WTC11 (cell line): ENCODE measurements around the gene PRR20G. TPM values are rescaled to one million over a fixed set of nuclear protein-coding genes. Genes with fewer than 3 reads are reported as not detected.

Experiments
- ATAC-seq: fragments of 200-7000 bp; cut with Tn5 transposase; 2 replicates; pipeline ENCODE4 v1.10.0; 2021; ENCODE audit warnings: mild to moderate bottlenecking, moderate library complexity
- CTCF ChIA-PET: fragments of 300-600 bp; sonication (Branson Sonifier 250); formaldehyde crosslinking; loops from one replicate; lab custom pipeline; 2021; ENCODE audit warnings: antibody characterized with exemption; lab: Charles Lee
- POLR2A ChIA-PET: fragments of 350-600 bp; sonication (Branson Sonifier 250); formaldehyde crosslinking; loops from one replicate; lab custom pipeline; 2021; ENCODE audit warnings: antibody characterized with exemption; lab: Charles Lee
- DNase-seq: peaks from one replicate; pipeline ENCODE4 v3.0.0; 2021; ENCODE audit warnings: low spot score
- H3K27ac Mint-ChIP-seq: 2 replicates; pipeline ENCODE4 v1.8.0; 2021; ENCODE audit warnings: mixed read lengths
- H3K27me3 Mint-ChIP-seq: 2 replicates; pipeline ENCODE4 v1.8.0; 2021; ENCODE audit warnings: low read depth, mild to moderate bottlenecking, moderate library complexity, mixed read lengths
- H3K36me3 Mint-ChIP-seq: 2 replicates; pipeline ENCODE4 v1.8.0; 2021; ENCODE audit warnings: mixed read lengths
- H3K4me1 Mint-ChIP-seq: 2 replicates; pipeline ENCODE4 v1.8.0; 2022; ENCODE audit warnings: mixed read lengths
- H3K4me3 Mint-ChIP-seq: 2 replicates; pipeline ENCODE4 v1.8.0; 2021; ENCODE audit warnings: mild to moderate bottlenecking, moderate library complexity, mixed read lengths
- H3K9me3 Mint-ChIP-seq: 2 replicates; pipeline ENCODE4 v1.8.0; 2021; ENCODE audit warnings: mixed read lengths
- ATF1 ChIP-seq: sonication (generic); formaldehyde crosslinking; IDR thresholded peaks from 2 replicates; pipeline ENCODE4 v1.8.1; 2023; ENCODE audit warnings: mild to moderate bottlenecking, moderate library complexity, missing genetic modification reagents
- CREB1 ChIP-seq: sonication (generic); formaldehyde crosslinking; IDR thresholded peaks from 2 replicates; pipeline ENCODE4 v1.8.0; 2023; ENCODE audit warnings: mild to moderate bottlenecking, missing genetic modification reagents
- ETV6 ChIP-seq: sonication (generic); formaldehyde crosslinking; IDR thresholded peaks from 2 replicates; pipeline ENCODE4 v1.8.1; 2022; ENCODE audit warnings: mild to moderate bottlenecking, missing genetic modification reagents
- FOXJ3 ChIP-seq: sonication (generic); formaldehyde crosslinking; IDR thresholded peaks from 2 replicates; pipeline ENCODE4 v1.9.0; 2021; ENCODE audit warnings: missing genetic modification reagents, mild to moderate bottlenecking, borderline replicate concordance
- GABPB1 ChIP-seq: sonication (generic); formaldehyde crosslinking; IDR thresholded peaks from 2 replicates; pipeline ENCODE4 v1.8.1; 2023; ENCODE audit warnings: mild to moderate bottlenecking, missing genetic modification reagents
- GTF2I ChIP-seq: fragments of 250-450 bp; sonication (Bioruptor Pico); conservative IDR thresholded peaks from 2 replicates; pipeline ENCODE4 v1.4.0; 2021; ENCODE audit warnings: mild to moderate bottlenecking
- IRF2 ChIP-seq: sonication (generic); formaldehyde crosslinking; IDR thresholded peaks from 2 replicates; pipeline ENCODE4 v1.8.0; 2022; ENCODE audit warnings: low read depth, missing genetic modification reagents, borderline replicate concordance
- KAT7 ChIP-seq: sonication (generic); formaldehyde crosslinking; IDR thresholded peaks from 2 replicates; pipeline ENCODE4 v1.8.1; 2023; ENCODE audit warnings: missing genetic modification reagents, mild to moderate bottlenecking, borderline replicate concordance
- NR2C2 ChIP-seq: sonication (generic); formaldehyde crosslinking; IDR thresholded peaks from 2 replicates; pipeline ENCODE4 v1.8.0; 2022; ENCODE audit warnings: mild to moderate bottlenecking, missing genetic modification reagents
- NR3C1 ChIP-seq: sonication (generic); formaldehyde crosslinking; conservative IDR thresholded peaks from 2 replicates; pipeline ENCODE4 v1.8.1; 2023; ENCODE audit warnings: low read depth, mild to moderate bottlenecking, missing genetic modification reagents
- PRRX2 ChIP-seq: fragments of 250-450 bp; sonication (Bioruptor Pico); IDR thresholded peaks from 2 replicates; pipeline ENCODE4 v1.8.0; 2021; ENCODE audit warnings: mild to moderate bottlenecking
- SMAD4 ChIP-seq: sonication (generic); formaldehyde crosslinking; IDR thresholded peaks from 2 replicates; pipeline ENCODE4 v1.8.0; 2022; ENCODE audit warnings: mild to moderate bottlenecking, missing genetic modification reagents
- ZBTB43 ChIP-seq: sonication (generic); formaldehyde crosslinking; IDR thresholded peaks from 2 replicates; pipeline ENCODE4 v1.8.1; 2023; ENCODE audit warnings: mild to moderate bottlenecking, missing genetic modification reagents
- ZNF416 ChIP-seq: fragments of 250-450 bp; sonication (Bioruptor Pico); IDR thresholded peaks from 2 replicates; pipeline ENCODE4 v1.9.0; 2021; ENCODE audit warnings: mild to moderate bottlenecking, inconsistent platforms
- ZNF512 ChIP-seq: sonication (generic); formaldehyde crosslinking; IDR thresholded peaks from 2 replicates; pipeline ENCODE4 v1.8.1; 2022; ENCODE audit warnings: missing genetic modification reagents, borderline replicate concordance
- ZSCAN18 ChIP-seq: fragments of 250-450 bp; sonication (Bioruptor Pico); IDR thresholded peaks from 2 replicates; pipeline ENCODE4 v2.1.2; 2022; ENCODE audit warnings: mild to moderate bottlenecking, moderate library complexity
- total RNA-seq: library from RNA; stranded (reverse); gene quantifications from 3 replicates; pipeline ENCODE4 v1.2.3, GENCODE V29; 2021
- TF ChIP-seq, protein P1 (sequence below): sonication (generic); formaldehyde crosslinking; IDR thresholded peaks from 2 replicates; pipeline ENCODE4 v1.8.1; 2023; ENCODE audit warnings: mild to moderate bottlenecking, missing genetic modification reagents, moderate library complexity
- TF ChIP-seq, protein P2 (sequence below): sonication (generic); formaldehyde crosslinking; IDR thresholded peaks from 2 replicates; pipeline ENCODE4 v1.8.1; 2022; ENCODE audit warnings: low read depth, missing genetic modification reagents, borderline replicate concordance
- TF ChIP-seq, protein P3 (sequence below): sonication (generic); formaldehyde crosslinking; IDR thresholded peaks from 2 replicates; pipeline ENCODE4 v1.8.0; 2022; ENCODE audit warnings: mild to moderate bottlenecking, missing genetic modification reagents
- TF ChIP-seq, protein P4 (sequence below): sonication (generic); formaldehyde crosslinking; IDR thresholded peaks from 2 replicates; pipeline ENCODE4 v1.8.0; 2022; ENCODE audit warnings: mild to moderate bottlenecking, missing genetic modification reagents

Gene PRR20G
- total RNA-seq, 1 experiment from 2014 or later, result not detected

- no peak for TF ChIP-seq NR2C2 (CRISPR knock-in tag)
Measured at GRCh38 chr3:127276396-127276795, 11.4 kb downstream of the PRR20G start (continued).

DNA sequence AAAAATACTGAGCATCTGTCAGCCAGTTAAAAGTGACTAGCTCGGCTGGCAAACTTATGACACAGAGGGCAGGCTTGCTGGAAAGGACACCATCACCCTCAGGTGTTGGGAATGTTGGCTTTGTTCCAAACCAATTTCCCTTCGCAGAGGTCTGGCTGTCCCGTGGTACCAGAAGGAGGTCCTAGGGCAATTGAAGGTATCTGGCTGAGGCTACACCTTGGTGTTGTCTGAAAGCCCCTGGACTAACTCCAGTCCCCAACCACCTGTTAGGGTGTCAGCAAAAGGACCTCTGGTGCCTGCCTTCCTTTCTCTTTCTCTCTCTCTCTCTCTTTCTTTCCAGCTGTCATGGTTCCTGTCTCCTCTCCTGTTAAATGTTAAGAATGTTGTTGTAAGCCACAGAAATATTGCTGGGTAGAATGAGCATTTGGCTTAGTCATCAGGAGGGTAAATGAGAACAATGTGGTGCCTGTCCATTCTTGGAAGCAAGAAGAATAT, 12.5 kb downstream of the PRR20G start:
- ChIA-PET POLR2A (no interaction called here), CTCF (no interaction called here)
- H3K27me3 Mint-ChIP-seq, result peaks cover 2% of the 10 kb centered on the region
- DNase-seq (no peak), ATAC-seq (no peak)
- peaks cover 27% of the 10 kb centered on the region for H3K36me3 Mint-ChIP-seq
- TF ChIP-seq ZBTB43, result no peak
- no peak for TF ChIP-seq NR3C1
- no peak for TF ChIP-seq ETV6 (CRISPR knock-in tag)
- TF ChIP-seq, protein P1, sequence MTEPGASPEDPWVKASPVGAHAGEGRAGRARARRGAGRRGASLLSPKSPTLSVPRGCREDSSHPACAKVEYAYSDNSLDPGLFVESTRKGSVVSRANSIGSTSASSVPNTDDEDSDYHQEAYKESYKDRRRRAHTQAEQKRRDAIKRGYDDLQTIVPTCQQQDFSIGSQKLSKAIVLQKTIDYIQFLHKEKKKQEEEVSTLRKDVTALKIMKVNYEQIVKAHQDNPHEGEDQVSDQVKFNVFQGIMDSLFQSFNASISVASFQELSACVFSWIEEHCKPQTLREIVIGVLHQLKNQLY (CRISPR knock-in tag), result no peak
- TF ChIP-seq, protein P2, sequence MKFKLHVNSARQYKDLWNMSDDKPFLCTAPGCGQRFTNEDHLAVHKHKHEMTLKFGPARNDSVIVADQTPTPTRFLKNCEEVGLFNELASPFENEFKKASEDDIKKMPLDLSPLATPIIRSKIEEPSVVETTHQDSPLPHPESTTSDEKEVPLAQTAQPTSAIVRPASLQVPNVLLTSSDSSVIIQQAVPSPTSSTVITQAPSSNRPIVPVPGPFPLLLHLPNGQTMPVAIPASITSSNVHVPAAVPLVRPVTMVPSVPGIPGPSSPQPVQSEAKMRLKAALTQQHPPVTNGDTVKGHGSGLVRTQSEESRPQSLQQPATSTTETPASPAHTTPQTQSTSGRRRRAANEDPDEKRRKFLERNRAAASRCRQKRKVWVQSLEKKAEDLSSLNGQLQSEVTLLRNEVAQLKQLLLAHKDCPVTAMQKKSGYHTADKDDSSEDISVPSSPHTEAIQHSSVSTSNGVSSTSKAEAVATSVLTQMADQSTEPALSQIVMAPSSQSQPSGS, result no peak
- TF ChIP-seq KAT7, result no peak
- TF ChIP-seq GTF2I (CRISPR knock-in tag), result no peak
- TF ChIP-seq SMAD4 (CRISPR knock-in tag), result no peak
- TF ChIP-seq ZSCAN18 (CRISPR knock-in tag), result no peak
- no peak for TF ChIP-seq PRRX2 (CRISPR knock-in tag)
- peaks cover 67% of the 10 kb centered on the region for H3K9me3 Mint-ChIP-seq
- no peak overlapping the region for H3K4me3 Mint-ChIP-seq
- H3K27ac Mint-ChIP-seq, result no peak overlapping the region
- 0 out of 2 replicates have a peak, but pooled peaks cover 2% of the 10 kb centered on the region for H3K4me1 Mint-ChIP-seq

GRCh38 chr3:127274200-127274760, 13.6 kb downstream of the PRR20G start:
- POLR2A ChIA-PET, result no interaction called here
- peaks cover 6% of the 10 kb centered on the region; the same call in 1 of the 2 replicates for H3K27me3 Mint-ChIP-seq

More at GRCh38 chr3:127274200-127274760, 13.6 kb downstream of the PRR20G start:
- CTCF ChIA-PET, result no interaction called here
- Mint-ChIP-seq H3K4me1 (0 out of 2 replicates have a peak, but pooled peaks cover 2% of the 10 kb centered on the region), H3K9me3 (peaks cover 74% of the 10 kb centered on the region), H3K4me3 (no peak overlapping the region), H3K27ac (no peak overlapping the region), H3K36me3 (peaks cover 34% of the 10 kb centered on the region)
- DNase-seq (no peak), ATAC-seq (no peak)
- no peak for TF ChIP-seq ZNF416 (CRISPR knock-in tag)
- no peak for TF ChIP-seq GABPB1 (CRISPR knock-in tag)
- TF ChIP-seq KAT7, result no peak
- no peak for TF ChIP-seq ZNF512
- TF ChIP-seq, protein P3, sequence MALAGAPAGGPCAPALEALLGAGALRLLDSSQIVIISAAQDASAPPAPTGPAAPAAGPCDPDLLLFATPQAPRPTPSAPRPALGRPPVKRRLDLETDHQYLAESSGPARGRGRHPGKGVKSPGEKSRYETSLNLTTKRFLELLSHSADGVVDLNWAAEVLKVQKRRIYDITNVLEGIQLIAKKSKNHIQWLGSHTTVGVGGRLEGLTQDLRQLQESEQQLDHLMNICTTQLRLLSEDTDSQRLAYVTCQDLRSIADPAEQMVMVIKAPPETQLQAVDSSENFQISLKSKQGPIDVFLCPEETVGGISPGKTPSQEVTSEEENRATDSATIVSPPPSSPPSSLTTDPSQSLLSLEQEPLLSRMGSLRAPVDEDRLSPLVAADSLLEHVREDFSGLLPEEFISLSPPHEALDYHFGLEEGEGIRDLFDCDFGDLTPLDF (CRISPR knock-in tag), result no peak
- no peak for TF ChIP-seq ATF1 (CRISPR knock-in tag)
- TF ChIP-seq CREB1 (CRISPR knock-in tag), result no peak
- TF ChIP-seq FOXJ3 (CRISPR knock-in tag), result no peak
- TF ChIP-seq, protein P4, sequence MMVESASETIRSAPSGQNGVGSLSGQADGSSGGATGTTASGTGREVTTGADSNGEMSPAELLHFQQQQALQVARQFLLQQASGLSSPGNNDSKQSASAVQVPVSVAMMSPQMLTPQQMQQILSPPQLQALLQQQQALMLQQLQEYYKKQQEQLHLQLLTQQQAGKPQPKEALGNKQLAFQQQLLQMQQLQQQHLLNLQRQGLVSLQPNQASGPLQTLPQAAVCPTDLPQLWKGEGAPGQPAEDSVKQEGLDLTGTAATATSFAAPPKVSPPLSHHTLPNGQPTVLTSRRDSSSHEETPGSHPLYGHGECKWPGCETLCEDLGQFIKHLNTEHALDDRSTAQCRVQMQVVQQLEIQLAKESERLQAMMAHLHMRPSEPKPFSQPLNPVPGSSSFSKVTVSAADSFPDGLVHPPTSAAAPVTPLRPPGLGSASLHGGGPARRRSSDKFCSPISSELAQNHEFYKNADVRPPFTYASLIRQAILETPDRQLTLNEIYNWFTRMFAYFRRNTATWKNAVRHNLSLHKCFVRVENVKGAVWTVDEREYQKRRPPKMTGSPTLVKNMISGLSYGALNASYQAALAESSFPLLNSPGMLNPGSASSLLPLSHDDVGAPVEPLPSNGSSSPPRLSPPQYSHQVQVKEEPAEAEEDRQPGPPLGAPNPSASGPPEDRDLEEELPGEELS (CRISPR knock-in tag), result no peak
- no peak for TF ChIP-seq IRF2 (CRISPR knock-in tag)
